GM21367 (cell line): Measurements from ENCODE around the gene PFAS.

Experiments used
- ATAC-seq: cut with Tn5 transposase; IDR thresholded peaks from one replicate; pipeline ENCODE4 v1.9.1; 2021; ENCODE audit not compliant: unreplicated experiment

The PFAS gene

GRCh38 chr17:8267480-8268147 is 18.5 kb downstream of the PFAS start:
- ATAC-seq, result no peak

GRCh38 chr17:8268550-8269298 is 19.6 kb downstream of the PFAS start:
- ATAC-seq, result no peak

GRCh38 chr17:8272421-8272820 is 23.3 kb downstream of the PFAS start:
- ATAC-seq, result no peak

- ATAC-seq, result no peak
These were observed 24.9 kb downstream of the PFAS start for GRCh38 chr17:8273884-8274444.

- ATAC-seq, result no peak
These were observed 25.7 kb downstream of the PFAS start for GRCh38 chr17:8274816-8275215.

GRCh38 chr17:8275421-8276290 is 26.6 kb downstream of the PFAS start:
- ATAC-seq, result no peak

GRCh38 chr17:8277317-8277716 is 28.2 kb downstream of the PFAS start:
- no peak for ATAC-seq

GRCh38 chr17:8282345-8282744 is 33.3 kb downstream of the PFAS start:
- ATAC-seq, result no peak

- no peak for ATAC-seq
These were observed 34.3 kb downstream of the PFAS start for GRCh38 chr17:8283356-8283755.

- no peak for ATAC-seq
These were observed 35.0 kb downstream of the PFAS start for GRCh38 chr17:8284126-8284525.

GRCh38 chr17:8285270-8286181 is 36.4 kb downstream of the PFAS start:
- ATAC-seq, result no peak

GRCh38 chr17:8287651-8288335 is 38.7 kb downstream of the PFAS start:
- ATAC-seq, result no peak

GRCh38 chr17:8288336-8289102 is 39.4 kb downstream of the PFAS start, which contains the start of gene RANGRF:
RANGRF (plus strand) TSS chr17:8288670; CDS start chr17:8288789, 119 bp downstream.
- peak; percentile 61 for ATAC-seq

GRCh38 chr17:8289103-8289397 is 40.0 kb downstream of the PFAS start:
- ATAC-seq, result no peak

- no peak for ATAC-seq
These were observed 41.0 kb downstream of the PFAS start for GRCh38 chr17:8290043-8290442.

GRCh38 chr17:8292639-8293395 is 43.7 kb downstream of the PFAS start:
- no peak for ATAC-seq

GRCh38 chr17:8294361-8294760 is 45.3 kb downstream of the PFAS start:
- ATAC-seq, result no peak

- no peak for ATAC-seq
These were observed 45.8 kb downstream of the PFAS start for GRCh38 chr17:8294814-8295316.
